ENCODE results near the gene HAUS3. TPM values are rescaled to one million over a fixed set of nuclear protein-coding genes. Genes with fewer than 3 reads are reported as not detected.

Gene HAUS3
- total and polyA plus RNA-seq, 7 donors, result 4.2 to 16.1 (median 5.3) TPM

DNA sequence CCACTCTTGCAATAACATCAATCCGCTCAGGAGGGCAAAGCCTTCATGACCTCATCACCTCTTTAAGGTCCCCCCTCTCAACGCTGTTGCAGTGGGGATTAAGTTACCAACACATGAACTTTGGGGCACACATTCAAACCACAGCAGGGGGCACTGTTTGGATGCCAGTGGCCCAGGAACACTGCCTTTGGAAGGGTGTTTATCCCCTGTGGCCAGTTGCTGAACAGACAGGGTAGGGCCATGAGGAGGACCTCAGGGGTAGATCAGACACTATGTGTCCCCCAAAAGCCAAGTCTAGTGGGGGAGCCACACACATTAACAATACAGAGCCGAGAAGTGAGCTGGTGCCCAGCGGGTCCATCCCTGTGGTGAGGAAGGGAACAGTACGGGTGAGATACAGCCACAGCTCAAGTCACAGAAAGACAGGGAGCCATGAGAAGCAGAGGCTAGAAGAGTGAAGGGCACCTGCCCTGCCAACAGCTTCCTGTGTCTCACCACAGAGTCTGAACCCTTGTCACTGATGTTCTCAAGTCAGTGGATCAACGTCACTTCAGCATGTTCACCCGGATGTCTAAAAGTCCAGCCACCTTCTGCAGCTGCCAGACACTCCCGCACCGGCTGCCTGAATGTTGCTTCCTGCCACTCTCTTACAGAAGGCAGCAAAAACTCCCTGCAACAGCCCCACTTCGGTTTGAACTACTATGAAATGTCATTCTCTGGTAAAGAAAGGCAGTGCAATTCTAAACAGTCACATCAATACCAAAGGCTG lies 39.8 kb upstream of the HAUS3 start:
- no peaks in the 10 kb centered on the region for H3K9me3 ChIP-seq
- H3K36me3 ChIP-seq (ENCODE audit: insufficient read depth in 1 of 2, low read depth in 1 of 2), result no peaks in the 10 kb centered on the region
- 50 to 61% (median 59%) methylated on average over 10 of the region's 10 CpGs for WGBS, 3 donors
- no peak overlapping the region for H3K27ac ChIP-seq
- no peaks in the 10 kb centered on the region for H3K27me3 ChIP-seq (ENCODE audit: insufficient read depth in 3 of 3, low read length in 2 of 3)
- no peak overlapping the region for H3K4me3 ChIP-seq
- no peak for ATAC-seq
- intact Hi-C loops (cut with DNase I), result loop anchor here in 1 of 2 donors (5.0 kb wide), 1 partner anchor 56 kb away; no protein-coding TSS in a partner anchor
- DNase-seq, result peak in 1 of 2 donors; percentile 12
- H3K4me1 ChIP-seq, result no peaks in the 10 kb centered on the region
- TF ChIP-seq, protein P1, sequence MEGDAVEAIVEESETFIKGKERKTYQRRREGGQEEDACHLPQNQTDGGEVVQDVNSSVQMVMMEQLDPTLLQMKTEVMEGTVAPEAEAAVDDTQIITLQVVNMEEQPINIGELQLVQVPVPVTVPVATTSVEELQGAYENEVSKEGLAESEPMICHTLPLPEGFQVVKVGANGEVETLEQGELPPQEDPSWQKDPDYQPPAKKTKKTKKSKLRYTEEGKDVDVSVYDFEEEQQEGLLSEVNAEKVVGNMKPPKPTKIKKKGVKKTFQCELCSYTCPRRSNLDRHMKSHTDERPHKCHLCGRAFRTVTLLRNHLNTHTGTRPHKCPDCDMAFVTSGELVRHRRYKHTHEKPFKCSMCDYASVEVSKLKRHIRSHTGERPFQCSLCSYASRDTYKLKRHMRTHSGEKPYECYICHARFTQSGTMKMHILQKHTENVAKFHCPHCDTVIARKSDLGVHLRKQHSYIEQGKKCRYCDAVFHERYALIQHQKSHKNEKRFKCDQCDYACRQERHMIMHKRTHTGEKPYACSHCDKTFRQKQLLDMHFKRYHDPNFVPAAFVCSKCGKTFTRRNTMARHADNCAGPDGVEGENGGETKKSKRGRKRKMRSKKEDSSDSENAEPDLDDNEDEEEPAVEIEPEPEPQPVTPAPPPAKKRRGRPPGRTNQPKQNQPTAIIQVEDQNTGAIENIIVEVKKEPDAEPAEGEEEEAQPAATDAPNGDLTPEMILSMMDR (IDR thresholded peaks at IDR 0.05), result no peak

DNA sequence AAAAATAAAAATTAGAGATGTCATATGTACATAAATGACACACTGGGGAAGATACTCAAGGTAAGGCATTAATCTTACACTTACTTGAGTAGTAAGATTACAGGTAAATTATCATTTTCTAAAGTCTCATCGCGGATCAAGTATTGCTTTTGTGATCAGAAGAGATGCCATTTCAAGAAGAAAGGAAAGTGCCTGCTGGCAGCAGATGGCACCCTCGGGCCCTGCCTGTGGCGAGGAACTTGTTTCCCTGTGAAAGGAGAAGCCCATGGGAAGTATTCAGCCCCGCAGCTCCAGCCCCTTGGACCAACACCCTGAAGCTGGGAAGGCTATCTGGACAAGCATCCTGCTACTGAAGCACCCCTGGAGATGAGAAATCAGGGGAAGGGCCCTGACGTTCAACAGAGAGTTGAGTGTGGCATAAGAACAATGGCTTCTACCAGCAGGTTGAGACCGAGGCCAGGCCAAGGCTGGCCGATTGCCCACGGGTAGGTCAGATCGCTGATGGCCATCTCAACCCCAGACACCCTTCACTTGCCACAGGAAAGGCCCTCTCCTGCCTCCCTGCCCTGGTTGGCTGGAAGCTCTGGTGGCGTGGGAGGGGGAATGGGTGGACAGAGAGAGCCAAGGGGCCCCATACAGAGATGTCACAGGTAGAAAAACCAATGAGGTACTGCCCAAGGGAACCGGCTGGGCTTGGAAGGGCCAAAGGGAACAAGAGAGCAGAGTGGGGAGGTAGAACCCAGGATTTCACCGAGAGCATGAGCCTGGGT lies 38.8 kb upstream of the HAUS3 start:
- TF ChIP-seq, protein P1 (IDR thresholded peaks at IDR 0.05), result no peak
- ATAC-seq (no peak), DNase-seq (peak in 1 of 2 donors; percentile 9)
- Histone ChIP-seq H3K27ac (no peak overlapping the region), H3K9me3 (no peaks in the 10 kb centered on the region), H3K4me3 (no peak overlapping the region), H3K4me1 (no peaks in the 10 kb centered on the region), H3K27me3 (ENCODE audit: insufficient read depth in 3 of 3, low read length in 2 of 3) (no peaks in the 10 kb centered on the region), H3K36me3 (ENCODE audit: insufficient read depth in 1 of 2, low read depth in 1 of 2) (no peaks in the 10 kb centered on the region)
- WGBS, 3 donors, result 75 to 83% (median 79%) methylated on average over 13 of the region's 13 CpGs
- intact Hi-C loops (cut with DNase I), result loop anchor here in 1 of 2 donors (5.0 kb wide), 1 partner anchor 57 kb away; no protein-coding TSS in a partner anchor

DNA sequence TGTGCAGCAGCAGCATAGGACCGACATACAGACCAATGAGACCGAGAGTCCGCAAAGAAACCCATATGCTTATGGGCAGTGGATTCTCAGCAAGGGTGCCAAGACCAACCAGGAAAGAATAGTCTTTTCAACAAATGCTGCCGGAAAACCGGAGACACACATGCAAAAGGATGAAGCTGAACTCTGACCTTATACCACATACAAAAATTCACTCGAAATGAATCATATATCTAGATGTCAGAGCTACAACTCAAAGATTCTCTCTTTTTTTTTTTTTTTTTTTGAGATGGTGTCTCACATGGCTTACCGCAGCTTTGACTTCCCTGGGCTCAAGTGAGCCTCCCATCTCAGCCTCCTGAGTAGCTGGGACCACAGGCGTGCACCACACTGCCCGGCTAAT lies 36.0 kb upstream of the HAUS3 start:
- H3K4me3 ChIP-seq, result no peak overlapping the region
- no peaks in the 10 kb centered on the region for H3K36me3 ChIP-seq (ENCODE audit: insufficient read depth in 1 of 2, low read depth in 1 of 2)
- TF ChIP-seq, protein P1 (IDR thresholded peaks at IDR 0.05), result no peak
- no peaks in the 10 kb centered on the region for H3K4me1 ChIP-seq
- WGBS, 3 donors, result 94 to 97% (median 96%) methylated on average over 9 of the region's 9 CpGs
- ATAC-seq (no peak), DNase-seq (no peak)
- H3K27me3 ChIP-seq (ENCODE audit: insufficient read depth in 3 of 3, low read length in 2 of 3), result no peaks in the 10 kb centered on the region
- intact Hi-C loops (cut with DNase I), result no loop called here
- no peak overlapping the region for H3K27ac ChIP-seq
- no peaks in the 10 kb centered on the region for H3K9me3 ChIP-seq

DNA sequence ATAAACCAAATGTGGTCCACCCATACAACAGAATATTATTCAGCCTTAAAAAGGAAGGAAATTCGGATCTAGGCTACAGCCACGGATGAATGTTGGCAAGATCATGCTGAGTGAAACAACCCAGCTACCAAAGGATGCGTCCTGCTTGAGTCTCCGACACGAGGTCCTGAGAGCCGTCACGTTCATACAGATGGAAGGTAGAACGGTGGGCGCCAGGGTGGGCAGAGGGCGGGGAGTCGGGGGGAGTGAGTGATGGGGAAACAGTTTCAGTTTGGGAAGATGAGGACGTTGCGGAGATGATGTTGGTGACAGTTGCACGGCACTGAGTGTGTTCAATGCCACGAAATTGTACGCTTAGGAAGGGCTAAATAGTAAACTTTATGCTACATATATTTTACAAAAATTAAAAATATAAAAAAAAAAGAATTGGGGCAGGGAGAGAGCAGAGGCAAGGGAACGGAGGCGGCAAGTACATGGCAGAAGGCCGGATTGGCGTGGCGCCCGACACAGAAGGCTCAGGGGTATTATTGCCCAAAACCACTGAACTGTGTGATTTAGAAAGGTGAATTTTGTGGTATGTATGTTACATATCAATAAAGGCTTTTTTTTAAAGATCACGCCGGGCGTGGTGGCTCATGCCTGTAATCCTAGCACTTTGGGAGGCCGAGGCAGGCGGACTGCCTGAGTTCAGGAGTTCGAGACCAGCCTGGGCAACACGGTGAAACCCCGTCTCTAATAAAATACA lies 34.8 kb upstream of the HAUS3 start:
- DNase-seq (peak in 1 of 2 donors; percentile 9), ATAC-seq (no peak)
- Histone ChIP-seq H3K27me3 (ENCODE audit: insufficient read depth in 3 of 3, low read length in 2 of 3) (no peaks in the 10 kb centered on the region), H3K36me3 (ENCODE audit: insufficient read depth in 1 of 2, low read depth in 1 of 2) (no peaks in the 10 kb centered on the region), H3K4me1 (peaks cover 1% of the 10 kb centered on the region), H3K4me3 (no peak overlapping the region), H3K27ac (no peak overlapping the region), H3K9me3 (no peaks in the 10 kb centered on the region)
- WGBS, 3 donors, result 93 to 95% (median 93%) methylated on average over 30 of the region's 30 CpGs
- intact Hi-C loops (cut with DNase I), result no loop called here
- TF ChIP-seq, protein P1 (IDR thresholded peaks at IDR 0.05), result no peak

Data from psoas muscle (tissue), 8 donors.